ENCODE results near the gene TSPAN13.

- no peak for TF ChIP-seq CTCF (IDR thresholded peaks at IDR 0.05 in 8 of 11, conservative IDR thresholded peaks at IDR 0.05 in 3 of 11)
- TF ChIP-seq POLR2AphosphoS5 (IDR thresholded peaks at IDR 0.05) = no peak
- TF ChIP-seq POLR2A (IDR thresholded peaks at IDR 0.05) = no peak
Measured at GRCh38 chr7:16718111-16718656, 35.4 kb upstream of the TSPAN13 start.
